Natural killer cell (primary cell): ENCODE results near the gene OSCP1. TPM values are rescaled to one million over a fixed set of nuclear protein-coding genes. Genes with fewer than 3 reads are reported as not detected.

ENCODE experiments used
- ATAC-seq, 3 donors: fragments of 150-1000 bp in 2 of 3; fragments of 200-7000 bp in 1 of 3; cut with Tn5 transposase; 1 replicate in 1 of 3; 2 replicates in 2 of 3; pipeline ENCODE4 v1.10.0; 2021; ENCODE audit warnings: mild to moderate bottlenecking in 2 of 3, moderate library complexity in 2 of 3
- DNase-seq, 2 donors: peaks; one replicate each; pipeline versions ENCODE4 v3.0.0 to v3.0.0-alpha.2; 2013 to 2021; ENCODE audit warnings: mixed read lengths in 1 of 2
- H3K27ac ChIP-seq: one replicate; pipeline ENCODE4 v1.5.1; 2013; ENCODE audit warnings: mild to moderate bottlenecking, low read length
- H3K27me3 ChIP-seq: one replicate; pipeline ENCODE4 v1.6.1; 2013; ENCODE audit warnings: low read length; ENCODE audit not compliant: control insufficient read depth, insufficient read depth
- H3K36me3 ChIP-seq: one replicate; pipeline ENCODE4 v1.6.1; 2013; ENCODE audit warnings: low read length; ENCODE audit not compliant: control insufficient read depth, insufficient read depth
- H3K4me1 ChIP-seq: one replicate; pipeline ENCODE4 v1.6.1; 2013; ENCODE audit warnings: low read length; ENCODE audit not compliant: control insufficient read depth, insufficient read depth
- H3K4me3 ChIP-seq: one replicate; pipeline ENCODE4 v1.5.1; 2013; ENCODE audit warnings: low read length
- H3K9me3 ChIP-seq: one replicate; pipeline ENCODE4 v1.6.1; 2013; ENCODE audit warnings: low read length; ENCODE audit not compliant: control insufficient read depth, insufficient read depth
- H3K27ac Mint-ChIP-seq, 2 donors: one replicate each; pipeline ENCODE4 v1.8.0; 2022; ENCODE audit warnings: mild to moderate bottlenecking in 2 of 2, mixed read lengths in 2 of 2, moderate library complexity in 1 of 2
- H3K27me3 Mint-ChIP-seq, 2 donors: one replicate each; pipeline ENCODE4 v1.8.0; 2022; ENCODE audit warnings: low read depth in 2 of 2, mixed read lengths in 2 of 2
- H3K36me3 Mint-ChIP-seq: one replicate; pipeline ENCODE4 v1.8.0; 2022; ENCODE audit warnings: mixed read lengths
- H3K4me1 Mint-ChIP-seq, 2 donors: one replicate each; pipeline ENCODE4 v1.8.0; 2022; ENCODE audit warnings: mixed read lengths in 2 of 2
- H3K4me3 Mint-ChIP-seq: one replicate; pipeline ENCODE4 v1.8.0; 2022; ENCODE audit warnings: mild to moderate bottlenecking, moderate library complexity, mixed read lengths
- H3K9me3 Mint-ChIP-seq, 2 donors: one replicate each; pipeline ENCODE4 v1.8.0; 2022; ENCODE audit warnings: mixed read lengths in 2 of 2
- CTCF ChIP-seq: fragments of 200-600 bp; IDR thresholded peaks from one replicate; pipeline ENCODE4 v1.8.0; 2022; ENCODE audit warnings: antibody characterized with exemption
- WGBS: methylation state at CpG from one replicate; pipeline ENCODE4 v1.1.7; 2013; ENCODE audit warnings: missing lambda C conversion rate; ENCODE audit not compliant: insufficient coverage; 5-methylcytosine and 5-hydroxymethylcytosine counted together
- intact Hi-C: fragments of 100-400 bp; cut with micrococcal nuclease; formaldehyde crosslinking; loops from one replicate; pipeline ENCODE4 v1.14.2; 2022
- total RNA-seq, 4 donors: library from RNA; stranded (reverse); fragments of 120-200 nt in 1 of 4; gene quantifications; one replicate each; pipeline versions ENCODE4 v1.2.3 to v1.2.4, GENCODE V29; 2013 to 2022

The OSCP1 gene
- total RNA-seq, 3 donors from 2014 or later (not counting 1 experiment from before 2014, with no cell fraction given): 2.3 TPM; not detected in 2

DNA sequence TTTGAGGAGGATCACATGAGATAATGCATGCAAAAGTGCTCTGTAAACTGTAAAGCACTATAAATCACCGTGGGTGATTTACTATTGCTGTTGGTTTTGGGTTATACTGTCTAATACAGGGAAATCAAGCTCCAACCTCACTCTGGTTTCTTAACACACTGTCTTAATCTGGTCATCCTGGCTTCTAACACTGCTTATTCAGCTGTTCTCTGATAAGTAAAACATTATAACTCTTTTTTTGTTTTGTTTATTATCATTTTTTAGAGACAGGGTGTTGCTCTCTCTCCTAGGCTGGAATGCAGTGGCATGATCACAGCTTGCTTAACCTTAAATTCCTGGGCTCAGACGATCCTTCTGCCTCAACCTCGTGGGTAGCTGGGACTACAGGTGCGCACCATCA, 30.7 kb downstream of the OSCP1 start:
- H3K36me3 ChIP-seq: no peaks in the 10 kb centered on the region
- no peaks in the 10 kb centered on the region for H3K36me3 Mint-ChIP-seq
- no peak overlapping the region for H3K4me3 Mint-ChIP-seq
- H3K27me3 Mint-ChIP-seq: no peaks in the 10 kb centered on the region
- H3K4me1 ChIP-seq: peaks cover 5% of the 10 kb centered on the region
- no peak overlapping the region for H3K27ac ChIP-seq
- H3K4me1 Mint-ChIP-seq: peaks cover 11 to 13% of the 10 kb centered on the region in 2 donors
- intact Hi-C loops: no loop called here
- no peak for DNase-seq
- 96% methylated on average over 4 of the region's 4 CpGs for WGBS
- no peak for TF ChIP-seq CTCF
- no peaks in the 10 kb centered on the region for H3K9me3 ChIP-seq
- H3K9me3 Mint-ChIP-seq: no peaks in the 10 kb centered on the region
- H3K27ac Mint-ChIP-seq: no peak overlapping the region
- no peak overlapping the region for H3K4me3 ChIP-seq
- no peak for ATAC-seq
- H3K27me3 ChIP-seq: no peaks in the 10 kb centered on the region

GRCh38 chr1:36419140-36419539, 31.1 kb downstream of the OSCP1 start:
- H3K36me3 Mint-ChIP-seq: no peaks in the 10 kb centered on the region
- H3K4me3 Mint-ChIP-seq: no peak overlapping the region
- H3K9me3 Mint-ChIP-seq: no peaks in the 10 kb centered on the region
- Histone ChIP-seq H3K9me3 (no peaks in the 10 kb centered on the region), H3K4me1 (peaks cover 5% of the 10 kb centered on the region), H3K27ac (no peak overlapping the region), H3K27me3 (no peaks in the 10 kb centered on the region), H3K36me3 (no peaks in the 10 kb centered on the region), H3K4me3 (no peak overlapping the region)
- H3K27me3 Mint-ChIP-seq: no peaks in the 10 kb centered on the region
- no peak for TF ChIP-seq CTCF
- H3K4me1 Mint-ChIP-seq: peaks cover 11 to 13% of the 10 kb centered on the region in 2 donors
- no peak for ATAC-seq
- intact Hi-C loops: no loop called here
- no peak overlapping the region for H3K27ac Mint-ChIP-seq
- WGBS: 85% methylated on average over 3 of the region's 3 CpGs
- no peak for DNase-seq

DNA sequence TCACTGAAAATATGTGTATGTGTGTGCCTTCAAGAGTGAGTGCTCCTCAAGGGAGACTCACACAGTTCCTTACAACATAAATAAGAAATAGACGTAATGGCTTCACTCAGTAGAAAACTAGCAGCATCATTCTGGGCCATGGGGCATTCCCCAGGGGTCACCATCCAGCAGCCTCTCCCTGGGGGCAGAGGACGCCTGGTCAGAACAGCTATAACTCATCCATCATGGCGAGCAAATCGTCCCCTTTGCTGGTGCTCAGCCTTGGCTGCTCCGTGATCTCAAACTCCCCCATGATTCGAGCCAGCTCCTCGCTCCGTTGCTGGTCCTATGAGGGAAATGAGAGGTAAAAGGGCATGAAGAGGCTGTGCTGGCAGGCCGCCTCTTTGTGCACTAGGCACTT, 32.3 kb downstream of the OSCP1 start:
- H3K27me3 Mint-ChIP-seq: no peaks in the 10 kb centered on the region
- intact Hi-C loops: no loop called here
- no peak overlapping the region for H3K27ac ChIP-seq
- H3K27ac Mint-ChIP-seq: no peak overlapping the region
- TF ChIP-seq CTCF: no peak
- DNase-seq (no peak), ATAC-seq (no peak)
- peaks cover 5% of the 10 kb centered on the region for H3K4me1 ChIP-seq
- H3K4me3 ChIP-seq: no peak overlapping the region
- no peaks in the 10 kb centered on the region for H3K36me3 ChIP-seq
- H3K36me3 Mint-ChIP-seq: no peaks in the 10 kb centered on the region
- 95% methylated on average over 9 of the region's 9 CpGs for WGBS
- H3K9me3 ChIP-seq: no peaks in the 10 kb centered on the region
- H3K4me3 Mint-ChIP-seq: no peak overlapping the region
- H3K4me1 Mint-ChIP-seq: peaks cover 11 to 13% of the 10 kb centered on the region in 2 donors
- H3K9me3 Mint-ChIP-seq: no peaks in the 10 kb centered on the region
- no peaks in the 10 kb centered on the region for H3K27me3 ChIP-seq

DNA sequence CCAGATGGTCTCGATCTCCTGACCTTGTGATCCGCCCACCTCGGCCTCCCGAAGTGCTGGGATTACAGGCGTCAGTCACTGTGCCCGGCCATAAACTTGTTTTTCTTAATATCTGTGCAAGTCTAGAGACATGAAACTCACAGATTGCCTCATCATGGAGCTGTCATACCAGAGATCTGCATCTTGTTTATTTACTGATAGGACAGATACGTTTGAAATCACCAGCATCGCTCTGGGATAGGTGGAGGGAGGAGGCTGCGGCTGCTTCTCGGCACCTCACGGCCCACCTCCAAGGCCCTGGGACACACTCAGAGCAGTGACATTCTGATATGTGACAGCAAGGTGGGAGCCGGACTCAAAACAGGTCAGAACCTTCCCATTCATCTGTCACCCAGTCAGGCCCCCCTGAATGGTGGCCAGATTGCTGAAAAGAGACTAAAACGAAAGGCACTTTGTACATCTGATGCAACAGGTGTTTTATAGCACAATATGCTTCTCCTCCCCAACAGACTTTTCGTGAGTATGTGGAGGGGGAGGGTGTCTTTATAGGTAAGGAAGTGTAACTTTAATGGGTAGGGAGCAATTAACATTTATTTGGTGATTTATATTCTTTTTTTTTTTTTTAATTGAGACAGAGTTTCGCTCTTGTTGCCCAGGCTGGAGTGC, 34.5 kb downstream of the OSCP1 start:
- Mint-ChIP-seq H3K4me1 (peaks cover 4% of the 10 kb centered on the region in 2 donors), H3K36me3 (no peaks in the 10 kb centered on the region), H3K27me3 (no peaks in the 10 kb centered on the region), H3K9me3 (no peaks in the 10 kb centered on the region), H3K4me3 (no peak overlapping the region), H3K27ac (no peak overlapping the region)
- DNase-seq: no peak
- ATAC-seq: no peak
- 96% methylated on average over 13 of the region's 15 CpGs for WGBS
- H3K36me3 ChIP-seq: no peaks in the 10 kb centered on the region
- no peak overlapping the region for H3K4me3 ChIP-seq
- no peaks in the 10 kb centered on the region for H3K9me3 ChIP-seq
- peaks cover 3% of the 10 kb centered on the region for H3K4me1 ChIP-seq
- intact Hi-C loops: no loop called here
- H3K27me3 ChIP-seq: no peaks in the 10 kb centered on the region
- H3K27ac ChIP-seq: no peak overlapping the region
- TF ChIP-seq CTCF: no peak
